NCI-H345 (cell line): ENCODE measurements around the gene YBX2.

ENCODE experiments used
- DNase-seq: peaks from one replicate; lab custom pipeline; 2025; lab: John Stamatoyannopoulos, UW

Gene YBX2

GRCh38 chr17:7243453-7243729 is 51.0 kb downstream of the YBX2 start:
- no peak for DNase-seq

GRCh38 chr17:7242717-7243452 is 51.6 kb downstream of the YBX2 start:
- DNase-seq = peak; percentile 93

GRCh38 chr17:7241783-7242716 is 52.4 kb downstream of the YBX2 start, which contains the start of gene GABARAP:
Gene GABARAP (minus strand): TSS chr17:7242449. CDS start chr17:7242330, 119 bp downstream.
- DNase-seq = peak; percentile 87

GRCh38 chr17:7241090-7241733 is 53.2 kb downstream of the YBX2 start:
- no peak for DNase-seq

- DNase-seq = no peak
Measured at GRCh38 chr17:7240375-7240774, 54.1 kb downstream of the YBX2 start.

- peak; percentile 99 for DNase-seq
Measured at GRCh38 chr17:7239091-7240027, 55.1 kb downstream of the YBX2 start, which contains the start of gene PHF23. Gene PHF23 (minus strand): TSS chr17:7239457. CDS start chr17:7239279, 178 bp downstream.

- DNase-seq = no peak
Measured at GRCh38 chr17:7238420-7239090, 55.9 kb downstream of the YBX2 start.
